ENCODE data around the gene FES. TPM values are rescaled to one million over a fixed set of nuclear protein-coding genes. Genes with fewer than 3 reads are reported as not detected.
A peak's percentile ranks its signal among the peaks of the same experiment; 100 is the strongest.

The FES gene
- total and polyA plus RNA-seq, 10 of the 15 experiments (the other 5 are each of a cell fraction or from before 2014, with no cell fraction given), result 0.07 to 23.9 (median 9.9) TPM

DNA sequence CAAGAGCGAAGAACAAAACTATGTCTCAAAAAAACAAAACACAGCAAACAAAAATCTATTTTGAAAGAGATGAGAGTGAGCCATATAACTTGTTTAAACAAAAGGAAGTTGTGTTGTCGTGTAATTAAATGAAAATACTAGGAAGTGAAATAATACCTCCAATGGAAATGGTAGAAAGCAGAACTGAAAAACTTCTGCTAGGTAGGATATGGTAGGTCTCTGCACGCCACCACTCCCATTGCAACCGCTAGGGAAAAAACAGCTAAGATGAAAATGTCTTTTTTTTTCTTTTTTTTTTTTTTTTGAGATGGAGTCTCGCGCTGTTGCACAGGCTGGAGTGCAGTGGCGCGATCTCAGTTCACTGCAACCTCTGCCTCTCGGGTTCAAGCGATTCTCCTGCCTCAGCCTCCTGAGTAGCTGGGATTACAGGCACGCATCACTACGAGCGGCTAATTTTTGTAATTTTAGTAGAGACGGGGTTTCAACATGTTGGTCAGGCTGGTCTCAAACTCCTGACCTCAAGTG lies 12.9 kb downstream of the FES start (continued):
- TF ChIP-seq, protein P1, sequence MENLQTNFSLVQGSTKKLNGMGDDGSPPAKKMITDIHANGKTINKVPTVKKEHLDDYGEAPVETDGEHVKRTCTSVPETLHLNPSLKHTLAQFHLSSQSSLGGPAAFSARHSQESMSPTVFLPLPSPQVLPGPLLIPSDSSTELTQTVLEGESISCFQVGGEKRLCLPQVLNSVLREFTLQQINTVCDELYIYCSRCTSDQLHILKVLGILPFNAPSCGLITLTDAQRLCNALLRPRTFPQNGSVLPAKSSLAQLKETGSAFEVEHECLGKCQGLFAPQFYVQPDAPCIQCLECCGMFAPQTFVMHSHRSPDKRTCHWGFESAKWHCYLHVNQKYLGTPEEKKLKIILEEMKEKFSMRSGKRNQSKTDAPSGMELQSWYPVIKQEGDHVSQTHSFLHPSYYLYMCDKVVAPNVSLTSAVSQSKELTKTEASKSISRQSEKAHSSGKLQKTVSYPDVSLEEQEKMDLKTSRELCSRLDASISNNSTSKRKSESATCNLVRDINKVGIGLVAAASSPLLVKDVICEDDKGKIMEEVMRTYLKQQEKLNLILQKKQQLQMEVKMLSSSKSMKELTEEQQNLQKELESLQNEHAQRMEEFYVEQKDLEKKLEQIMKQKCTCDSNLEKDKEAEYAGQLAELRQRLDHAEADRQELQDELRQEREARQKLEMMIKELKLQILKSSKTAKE (IDR thresholded peaks at IDR 0.05; ENCODE audit: low read depth, poor library complexity, severe bottlenecking), result peak; percentile 70
- TF ChIP-seq FOXM1 (IDR thresholded peaks at IDR 0.05; ENCODE audit: low read depth, low read length) (peak; percentile 94), SPI1 (IDR thresholded peaks at IDR 0.05; ENCODE audit: borderline replicate concordance, insufficient read depth, low read depth, low read length) (peak; percentile 96), CREB1 (IDR thresholded peaks at IDR 0.05; ENCODE audit: low read depth) (peak; percentile 56; the same call in 1 of the 2 replicates), DPF2 (IDR thresholded peaks at IDR 0.05) (peak; percentile 85), NFIC (IDR thresholded peaks at IDR 0.05; ENCODE audit: low read depth, low read length) (peak; percentile 93), MTA2 (IDR thresholded peaks at IDR 0.05; ENCODE audit: low read depth) (peak; percentile 87), SP1 (IDR thresholded peaks at IDR 0.05; ENCODE audit: low read depth, low read length) (peak; percentile 59), IRF4 (IDR thresholded peaks at IDR 0.05; ENCODE audit: low read depth, low read length) (peak; percentile 85; the same call in 1 of the 2 replicates), POU2F2 (IDR thresholded peaks at IDR 0.05; ENCODE audit: borderline replicate concordance, low read depth, low read length) (peak; percentile 67; the same call in 1 of the 3 replicates), TCF3 (IDR thresholded peaks at IDR 0.05; ENCODE audit: borderline replicate concordance, insufficient read depth, low read depth, low read length) (peak; percentile 65; the same call in 1 of the 2 replicates), TCF12 (IDR thresholded peaks at IDR 0.05; ENCODE audit: low read depth, low read length) (peak; percentile 82), PAX5 (IDR thresholded peaks at IDR 0.05; ENCODE audit: borderline replicate concordance, low read depth, low read length) (peak; percentile 52; the same call in 1 of the 2 replicates), MEF2B (IDR thresholded peaks at IDR 0.05; ENCODE audit: partially characterized antibody, poor library complexity, severe bottlenecking) (peak; percentile 52), NBN (IDR thresholded peaks at IDR 0.05) (peak; percentile 76), IKZF2 (IDR thresholded peaks at IDR 0.05) (peak; percentile 99), MEF2A (IDR thresholded peaks at IDR 0.05; ENCODE audit: insufficient read depth, low read depth, low read length) (peak; percentile 77), PML (IDR thresholded peaks at IDR 0.05; ENCODE audit: low read length) (peak; percentile 77), EED (IDR thresholded peaks at IDR 0.05; ENCODE audit: low read depth) (peak; percentile 89), GATAD2B (conservative IDR thresholded peaks at IDR 0.05; ENCODE audit: low read depth) (peak; percentile 35; the same call in 1 of the 2 replicates)
- TF ChIP-seq, protein P2, sequence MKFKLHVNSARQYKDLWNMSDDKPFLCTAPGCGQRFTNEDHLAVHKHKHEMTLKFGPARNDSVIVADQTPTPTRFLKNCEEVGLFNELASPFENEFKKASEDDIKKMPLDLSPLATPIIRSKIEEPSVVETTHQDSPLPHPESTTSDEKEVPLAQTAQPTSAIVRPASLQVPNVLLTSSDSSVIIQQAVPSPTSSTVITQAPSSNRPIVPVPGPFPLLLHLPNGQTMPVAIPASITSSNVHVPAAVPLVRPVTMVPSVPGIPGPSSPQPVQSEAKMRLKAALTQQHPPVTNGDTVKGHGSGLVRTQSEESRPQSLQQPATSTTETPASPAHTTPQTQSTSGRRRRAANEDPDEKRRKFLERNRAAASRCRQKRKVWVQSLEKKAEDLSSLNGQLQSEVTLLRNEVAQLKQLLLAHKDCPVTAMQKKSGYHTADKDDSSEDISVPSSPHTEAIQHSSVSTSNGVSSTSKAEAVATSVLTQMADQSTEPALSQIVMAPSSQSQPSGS (IDR thresholded peaks at IDR 0.05; ENCODE audit: low read length), result peak; percentile 75
- TF ChIP-seq, protein P3, sequence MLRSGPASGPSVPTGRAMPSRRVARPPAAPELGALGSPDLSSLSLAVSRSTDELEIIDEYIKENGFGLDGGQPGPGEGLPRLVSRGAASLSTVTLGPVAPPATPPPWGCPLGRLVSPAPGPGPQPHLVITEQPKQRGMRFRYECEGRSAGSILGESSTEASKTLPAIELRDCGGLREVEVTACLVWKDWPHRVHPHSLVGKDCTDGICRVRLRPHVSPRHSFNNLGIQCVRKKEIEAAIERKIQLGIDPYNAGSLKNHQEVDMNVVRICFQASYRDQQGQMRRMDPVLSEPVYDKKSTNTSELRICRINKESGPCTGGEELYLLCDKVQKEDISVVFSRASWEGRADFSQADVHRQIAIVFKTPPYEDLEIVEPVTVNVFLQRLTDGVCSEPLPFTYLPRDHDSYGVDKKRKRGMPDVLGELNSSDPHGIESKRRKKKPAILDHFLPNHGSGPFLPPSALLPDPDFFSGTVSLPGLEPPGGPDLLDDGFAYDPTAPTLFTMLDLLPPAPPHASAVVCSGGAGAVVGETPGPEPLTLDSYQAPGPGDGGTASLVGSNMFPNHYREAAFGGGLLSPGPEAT (IDR thresholded peaks at IDR 0.05; ENCODE audit: low read depth), result peak; percentile 94
- TF ChIP-seq, protein P4, sequence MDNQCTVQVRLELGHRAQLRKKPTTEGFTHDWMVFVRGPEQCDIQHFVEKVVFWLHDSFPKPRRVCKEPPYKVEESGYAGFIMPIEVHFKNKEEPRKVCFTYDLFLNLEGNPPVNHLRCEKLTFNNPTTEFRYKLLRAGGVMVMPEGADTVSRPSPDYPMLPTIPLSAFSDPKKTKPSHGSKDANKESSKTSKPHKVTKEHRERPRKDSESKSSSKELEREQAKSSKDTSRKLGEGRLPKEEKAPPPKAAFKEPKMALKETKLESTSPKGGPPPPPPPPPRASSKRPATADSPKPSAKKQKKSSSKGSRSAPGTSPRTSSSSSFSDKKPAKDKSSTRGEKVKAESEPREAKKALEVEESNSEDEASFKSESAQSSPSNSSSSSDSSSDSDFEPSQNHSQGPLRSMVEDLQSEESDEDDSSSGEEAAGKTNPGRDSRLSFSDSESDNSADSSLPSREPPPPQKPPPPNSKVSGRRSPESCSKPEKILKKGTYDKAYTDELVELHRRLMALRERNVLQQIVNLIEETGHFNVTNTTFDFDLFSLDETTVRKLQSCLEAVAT (IDR thresholded peaks at IDR 0.05), result peak; percentile 26; the same call in 1 of the 2 replicates

All from GM12878 (cell line).